KOPT-K1 (cell line): ENCODE measurements around the gene ERRFI1.
"Not testable (repeated sequence)": the region's sequence is repeated elsewhere in the genome, so short reads cannot be mapped to it uniquely, and the experiment has no call there.

ENCODE experiments used
- H3K27ac ChIP-seq: fragments of 200-600 bp; sonication (generic); 2 replicates; pipeline ENCODE4 v1.5.1; 2016; ENCODE audit warnings: antibody characterized with exemption, mild to moderate bottlenecking, low read depth, low read length; ENCODE audit not compliant: poor library complexity, severe bottlenecking
- H3K36me3 ChIP-seq: fragments of 200-600 bp; sonication (generic); 2 replicates; pipeline ENCODE4 v1.5.1; 2017; ENCODE audit warnings: antibody characterized with exemption, mild to moderate bottlenecking, low read length, moderate library complexity; ENCODE audit not compliant: insufficient read depth
- H3K9me3 ChIP-seq: fragments of 200-600 bp; sonication (generic); 2 replicates; pipeline ENCODE4 v1.5.1; 2017; ENCODE audit warnings: antibody characterized with exemption, low read length, mild to moderate bottlenecking; ENCODE audit not compliant: insufficient read depth, poor library complexity, severe bottlenecking

The ERRFI1 gene

GRCh38 chr1:8053878-8054567 lies 27.9 kb upstream of the ERRFI1 start:
- no peaks in the 10 kb centered on the region for H3K36me3 ChIP-seq
- no peaks in the 10 kb centered on the region for H3K9me3 ChIP-seq
- no peak overlapping the region for H3K27ac ChIP-seq

GRCh38 chr1:8051650-8052049 lies 25.5 kb upstream of the ERRFI1 start:
- no peak overlapping the region for H3K27ac ChIP-seq
- no peaks in the 10 kb centered on the region for H3K9me3 ChIP-seq
- no peaks in the 10 kb centered on the region for H3K36me3 ChIP-seq

GRCh38 chr1:8049229-8049628 lies 23.1 kb upstream of the ERRFI1 start:
- not testable (repeated sequence) for H3K9me3 ChIP-seq, H3K36me3 ChIP-seq, H3K27ac ChIP-seq

GRCh38 chr1:8047686-8048445 lies 21.8 kb upstream of the ERRFI1 start:
- peaks cover 1% of the 10 kb centered on the region for H3K9me3 ChIP-seq
- H3K27ac ChIP-seq, result no peak overlapping the region
- H3K36me3 ChIP-seq, result no peaks in the 10 kb centered on the region

GRCh38 chr1:8047112-8047511 lies 21.0 kb upstream of the ERRFI1 start:
- Histone ChIP-seq H3K27ac (no peak overlapping the region), H3K9me3 (peaks cover 6% of the 10 kb centered on the region)

GRCh38 chr1:8046391-8046790 lies 20.3 kb upstream of the ERRFI1 start:
- H3K27ac ChIP-seq, result no peak overlapping the region
- H3K36me3 ChIP-seq, result no peaks in the 10 kb centered on the region
- peaks cover 11% of the 10 kb centered on the region for H3K9me3 ChIP-seq

More at GRCh38 chr1:8047112-8047511, 21.0 kb upstream of the ERRFI1 start:
- H3K36me3 ChIP-seq, result no peaks in the 10 kb centered on the region

GRCh38 chr1:8043621-8044020 lies 17.5 kb upstream of the ERRFI1 start:
- no peak overlapping the region for H3K27ac ChIP-seq
- H3K36me3 ChIP-seq, result no peaks in the 10 kb centered on the region
- peaks cover 11% of the 10 kb centered on the region for H3K9me3 ChIP-seq

- Histone ChIP-seq H3K36me3 (no peaks in the 10 kb centered on the region), H3K27ac (no peak overlapping the region), H3K9me3 (peaks cover 11% of the 10 kb centered on the region)
These were observed 16.0 kb upstream of the ERRFI1 start for GRCh38 chr1:8042134-8042533.

- peaks cover 11% of the 10 kb centered on the region for H3K9me3 ChIP-seq
- H3K27ac ChIP-seq, result no peak overlapping the region
- H3K36me3 ChIP-seq, result no peaks in the 10 kb centered on the region
These were observed 14.5 kb upstream of the ERRFI1 start for GRCh38 chr1:8040586-8040985.

GRCh38 chr1:8039071-8039470 lies 13.0 kb upstream of the ERRFI1 start:
- Histone ChIP-seq H3K9me3 (peaks cover 11% of the 10 kb centered on the region), H3K36me3 (no peaks in the 10 kb centered on the region), H3K27ac (no peak overlapping the region)

GRCh38 chr1:8035289-8035688 lies 9.2 kb upstream of the ERRFI1 start:
- no peak overlapping the region for H3K27ac ChIP-seq
- H3K36me3 ChIP-seq, result no peaks in the 10 kb centered on the region
- H3K9me3 ChIP-seq, result no peaks in the 10 kb centered on the region

- Histone ChIP-seq H3K27ac (no peak overlapping the region), H3K9me3 (no peaks in the 10 kb centered on the region), H3K36me3 (no peaks in the 10 kb centered on the region)
These were observed 7.2 kb upstream of the ERRFI1 start for GRCh38 chr1:8033322-8033721.

- Histone ChIP-seq H3K36me3 (no peaks in the 10 kb centered on the region), H3K9me3 (no peaks in the 10 kb centered on the region), H3K27ac (no peak overlapping the region)
These were observed 6.3 kb upstream of the ERRFI1 start for GRCh38 chr1:8032366-8032910.

- Histone ChIP-seq H3K36me3 (no peaks in the 10 kb centered on the region), H3K27ac (no peak overlapping the region), H3K9me3 (no peaks in the 10 kb centered on the region)
These were observed 5.2 kb upstream of the ERRFI1 start for GRCh38 chr1:8031176-8031785.

GRCh38 chr1:8028571-8028910 lies 2.4 kb upstream of the ERRFI1 start:
- no peaks in the 10 kb centered on the region for H3K9me3 ChIP-seq
- H3K27ac ChIP-seq, result no peak overlapping the region
- H3K36me3 ChIP-seq, result no peaks in the 10 kb centered on the region
